Tibial artery (tissue), 4 donors: ENCODE measurements around the gene ILDR1.

Experiments
- DNase-seq, 2 donors: peaks; one replicate each; pipeline ENCODE4 v3.0.0-alpha.2; 2019
- H3K27ac ChIP-seq, 2 donors: fragments of 200-600 bp; sonication (generic) in 1 of 2; 1 replicate in 1 of 2; 2 replicates in 1 of 2; pipeline ENCODE4 v1.5.1; 2018 to 2019; ENCODE audit warnings: mild to moderate bottlenecking in 1 of 2
- H3K27me3 ChIP-seq, 2 donors: fragments of 200-600 bp; sonication (generic) in 1 of 2; one replicate each; pipeline versions ENCODE4 v1.5.1 to v1.6.0; 2016 to 2019
- H3K36me3 ChIP-seq, 3 donors: fragments of 200-600 bp; sonication (generic) in 2 of 3; one replicate each; pipeline ENCODE4 v1.5.1; 2016 to 2019; ENCODE audit warnings: mild to moderate bottlenecking in 2 of 3
- H3K4me1 ChIP-seq, 4 donors: fragments of 200-600 bp; sonication (generic) in 2 of 4; 1 replicate in 3 of 4; 2 replicates in 1 of 4; pipeline ENCODE4 v1.5.1; 2016 to 2019
- H3K4me3 ChIP-seq, 2 donors: fragments of 200-600 bp; sonication (generic) in 1 of 2; 1 replicate in 1 of 2; 2 replicates in 1 of 2; pipeline ENCODE4 v1.5.1; 2018 to 2019; ENCODE audit warnings: mild to moderate bottlenecking in 2 of 2
- H3K9me3 ChIP-seq, 3 donors: fragments of 200-600 bp; sonication (generic) in 1 of 3; one replicate each; pipeline ENCODE4 v1.5.1; 2016 to 2019
- CTCF ChIP-seq, 2 experiments: fragments of 200-600 bp in 1 of 2; fragments of 450-650 bp in 1 of 2; IDR thresholded peaks; one replicate each; pipeline ENCODE4 v1.5.1; 2017 to 2019; ENCODE audit warnings: antibody characterized with exemption in 2 of 2, mild to moderate bottlenecking in 1 of 2, moderate library complexity in 1 of 2
- intact Hi-C: fragments of 100-400 bp; cut with DNase I; formaldehyde crosslinking; loops from one replicate; pipeline ENCODE4 v1.15.0; 2023; ENCODE audit warnings: low total_unique reads

The ILDR1 gene

DNA sequence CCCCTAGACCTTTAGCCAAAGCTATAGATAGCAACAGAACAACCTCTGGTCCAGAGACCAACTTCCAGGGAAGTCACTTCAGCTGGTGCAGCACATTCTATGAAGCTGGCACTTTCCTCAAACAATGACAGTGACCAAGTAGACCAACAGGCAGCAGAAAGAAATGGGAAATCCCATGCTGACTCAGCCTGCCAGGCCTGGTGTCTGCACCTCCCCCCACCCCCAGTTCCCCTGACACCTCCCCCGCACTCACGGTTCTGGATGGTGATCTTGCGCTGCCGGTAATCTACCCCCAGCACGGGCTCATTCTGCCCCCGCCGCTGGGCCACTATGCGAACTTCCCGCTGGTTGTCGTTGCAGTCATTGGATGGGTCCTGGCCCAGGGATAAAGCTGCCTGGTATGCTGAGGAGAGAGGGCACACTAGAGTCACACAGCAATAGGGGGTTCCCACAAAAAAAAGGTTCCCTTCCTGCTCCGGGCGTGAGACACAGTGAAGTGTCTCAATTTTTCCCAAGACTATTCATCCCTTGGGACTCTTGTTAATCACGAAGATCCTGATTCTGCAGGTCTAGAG is 17.0 kb downstream of the ILDR1 start:
- no peak for DNase-seq
- Histone ChIP-seq H3K27ac (no peak overlapping the region), H3K4me1 (no peaks in the 10 kb centered on the region), H3K36me3 (no peaks in the 10 kb centered on the region), H3K9me3 (no peaks in the 10 kb centered on the region), H3K4me3 (no peak overlapping the region), H3K27me3 (no peaks in the 10 kb centered on the region)
- intact Hi-C loops: no loop called here
- TF ChIP-seq CTCF (IDR thresholded peaks at IDR 0.05): no peak

DNA sequence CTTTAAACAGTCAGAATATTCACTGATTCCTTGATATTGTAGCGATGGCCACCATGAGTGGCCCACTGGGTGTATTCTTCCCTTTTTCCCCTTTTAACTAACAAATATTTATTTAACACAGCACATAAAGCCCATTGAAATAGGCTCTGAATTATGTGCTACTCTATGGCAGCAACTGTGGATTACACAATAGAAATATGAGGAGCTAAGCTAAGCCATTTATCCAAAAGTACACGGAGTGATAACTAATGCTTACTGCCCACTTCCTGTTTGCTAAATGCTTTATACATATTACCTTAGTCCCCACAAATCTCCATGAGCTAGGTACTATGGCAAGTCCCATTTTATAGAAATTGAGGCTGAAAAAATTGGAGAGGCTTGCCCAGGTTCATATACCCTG is 17.9 kb downstream of the ILDR1 start:
- no peaks in the 10 kb centered on the region for H3K27me3 ChIP-seq
- H3K36me3 ChIP-seq: no peaks in the 10 kb centered on the region
- H3K27ac ChIP-seq: no peak overlapping the region
- H3K9me3 ChIP-seq: no peaks in the 10 kb centered on the region
- DNase-seq: no peak
- intact Hi-C loops: no loop called here
- no peak for TF ChIP-seq CTCF (IDR thresholded peaks at IDR 0.05)
- peaks cover 0 to 3% (median 0%) of the 10 kb centered on the region in 4 donors for H3K4me1 ChIP-seq
- H3K4me3 ChIP-seq: no peak overlapping the region

DNA sequence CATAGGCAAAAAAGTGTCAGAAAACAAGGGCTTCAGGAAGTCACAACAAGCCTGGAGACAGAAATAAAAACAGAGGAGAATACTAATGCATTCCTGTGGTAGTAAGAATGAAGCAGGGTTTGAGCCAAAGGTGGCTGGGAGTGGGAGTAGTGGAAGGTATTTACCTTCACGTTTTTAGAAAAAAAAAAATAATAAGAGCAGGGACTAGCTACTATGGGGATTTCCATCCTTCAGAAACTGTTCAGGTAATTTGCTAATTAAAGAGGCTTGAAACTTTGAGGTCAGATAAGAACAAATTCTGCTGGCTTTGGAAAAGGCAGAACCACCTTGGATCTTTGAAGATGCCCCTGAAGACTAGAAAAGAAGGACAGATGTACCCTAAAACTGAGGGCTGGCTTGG is 18.4 kb downstream of the ILDR1 start:
- H3K27ac ChIP-seq: no peak overlapping the region
- no peaks in the 10 kb centered on the region for H3K9me3 ChIP-seq
- H3K4me1 ChIP-seq: peaks cover 0 to 3% (median 0%) of the 10 kb centered on the region in 4 donors
- no peak for DNase-seq
- no peaks in the 10 kb centered on the region for H3K36me3 ChIP-seq
- no peaks in the 10 kb centered on the region for H3K27me3 ChIP-seq
- intact Hi-C loops: no loop called here
- no peak overlapping the region for H3K4me3 ChIP-seq
- no peak for TF ChIP-seq CTCF (IDR thresholded peaks at IDR 0.05)

- Histone ChIP-seq H3K27ac (no peak overlapping the region), H3K4me1 (peaks cover 0 to 3% (median under 1%) of the 10 kb centered on the region in 4 donors), H3K4me3 (no peak overlapping the region), H3K9me3 (no peaks in the 10 kb centered on the region), H3K36me3 (no peaks in the 10 kb centered on the region), H3K27me3 (no peaks in the 10 kb centered on the region)
- intact Hi-C loops: no loop called here
- no peak for TF ChIP-seq CTCF (IDR thresholded peaks at IDR 0.05)
- DNase-seq: no peak
These were observed 18.9 kb downstream of the ILDR1 start for GRCh38 chr3:122003112-122003511.

GRCh38 chr3:122002611-122003010 is 19.4 kb downstream of the ILDR1 start:
- DNase-seq: no peak
- no peak for TF ChIP-seq CTCF (IDR thresholded peaks at IDR 0.05)
- intact Hi-C loops: no loop called here
- no peak overlapping the region for H3K27ac ChIP-seq
- no peak overlapping the region for H3K4me3 ChIP-seq
- no peaks in the 10 kb centered on the region for H3K9me3 ChIP-seq
- no peaks in the 10 kb centered on the region for H3K27me3 ChIP-seq
- no peaks in the 10 kb centered on the region for H3K36me3 ChIP-seq
- peaks cover 0 to 4% (median 1%) of the 10 kb centered on the region in 4 donors for H3K4me1 ChIP-seq

DNA sequence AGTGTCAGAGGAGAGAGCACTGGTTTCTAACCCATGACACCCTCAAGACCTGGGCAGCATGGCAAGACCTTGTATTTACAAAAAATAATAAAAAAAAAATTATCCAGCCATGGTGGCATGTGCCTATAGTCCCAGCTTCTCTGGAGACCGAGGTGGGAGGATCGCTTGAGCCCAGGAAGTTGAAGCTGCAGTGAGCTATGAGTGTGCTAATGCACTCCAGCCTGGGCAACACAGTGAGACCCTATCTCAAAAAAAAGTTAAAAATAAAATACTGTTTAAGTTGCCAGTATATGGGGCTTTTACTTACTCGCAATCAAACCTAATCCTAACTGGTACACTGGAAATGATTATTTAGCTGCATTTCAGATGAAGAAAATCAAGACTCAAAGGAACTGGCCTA is 20.2 kb downstream of the ILDR1 start:
- peaks cover 0 to 4% (median 1%) of the 10 kb centered on the region in 4 donors for H3K4me1 ChIP-seq
- no peak for TF ChIP-seq CTCF (IDR thresholded peaks at IDR 0.05)
- no peak overlapping the region for H3K4me3 ChIP-seq
- no peaks in the 10 kb centered on the region for H3K36me3 ChIP-seq
- no peak overlapping the region for H3K27ac ChIP-seq
- H3K27me3 ChIP-seq: no peaks in the 10 kb centered on the region
- intact Hi-C loops: no loop called here
- DNase-seq: no peak
- H3K9me3 ChIP-seq: no peaks in the 10 kb centered on the region
